ENCODE measurements around the gene TFAP2E. TPM values are rescaled to one million over a fixed set of nuclear protein-coding genes. Genes with fewer than 3 reads are reported as not detected.

The TFAP2E gene
- total and polyA plus RNA-seq, 2 donors from 2014 or later = 0.28 to 1.0 TPM

DNA sequence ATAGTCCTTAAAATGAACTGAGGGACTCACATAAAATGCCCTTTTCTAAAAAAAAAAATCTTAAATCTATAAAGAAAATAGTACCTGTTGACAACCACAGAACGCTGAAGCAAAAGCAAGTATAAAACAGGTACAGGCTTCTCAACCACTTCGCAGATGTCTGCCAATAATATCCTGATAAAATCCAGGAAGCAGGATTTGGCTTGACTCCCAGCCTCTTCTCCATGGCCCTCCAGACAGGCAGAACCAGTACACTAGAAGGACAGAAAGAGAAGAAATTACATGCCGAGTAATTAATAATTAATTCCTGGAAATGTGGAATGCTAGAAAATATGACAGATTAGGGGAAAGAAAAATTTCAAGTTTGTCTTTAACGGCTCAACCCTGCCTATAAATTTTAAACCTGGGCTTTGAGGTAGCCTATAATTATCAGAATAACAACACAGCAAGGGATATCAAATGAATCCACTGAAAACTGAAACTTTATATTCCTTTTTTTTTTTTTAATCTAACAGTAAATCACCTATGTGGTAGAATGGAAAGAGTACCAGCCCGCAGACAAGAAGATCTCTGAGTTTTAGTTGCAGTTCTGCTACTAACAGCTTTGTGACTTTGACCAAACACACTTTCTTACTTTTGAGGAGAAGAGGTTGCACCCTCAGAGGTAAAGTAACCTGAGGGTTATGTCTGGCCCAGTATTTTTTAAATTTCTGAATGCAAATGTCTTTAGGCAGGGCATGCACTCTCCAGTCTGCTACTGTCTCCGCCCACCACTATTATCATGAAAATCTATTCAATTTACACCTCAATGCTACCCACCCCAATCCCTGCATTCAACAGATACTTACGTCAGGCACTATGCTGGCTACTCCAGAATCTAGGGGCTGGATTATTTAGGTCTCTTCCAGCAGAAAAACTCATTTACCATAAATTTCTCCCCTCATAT is 18.6 kb upstream of the TFAP2E start:
- intact Hi-C loops (cut with DNase I) = no loop called here
- Histone ChIP-seq H3K9ac (ENCODE audit: low read length in 3 of 3) (no peak overlapping the region), H3K9me3 (ENCODE audit: control insufficient read depth in 2 of 3, insufficient read depth in 1 of 3, low read length in 3 of 3) (no peaks in the 10 kb centered on the region), H3K36me3 (ENCODE audit: control insufficient read depth in 2 of 3, insufficient read depth in 3 of 3, low read length in 3 of 3) (peaks cover 0 to 14% (median 3%) of the 10 kb centered on the region in 3 donors), H3K27me3 (ENCODE audit: control insufficient read depth, insufficient read depth, low read length) (no peaks in the 10 kb centered on the region), H3K4me3 (ENCODE audit: low read length in 3 of 3) (no peak overlapping the region), H3K27ac (ENCODE audit: low read depth in 2 of 2, low read length in 2 of 2) (no peak overlapping the region), H3K4me1 (ENCODE audit: control insufficient read depth in 2 of 3, insufficient read depth in 2 of 3, low read depth in 1 of 3, low read length in 3 of 3) (peaks cover 0 to 19% (median 13%) of the 10 kb centered on the region in 3 donors)
- FAIRE-seq (no peak), DNase-seq (no peak)
- TF ChIP-seq, protein P1, sequence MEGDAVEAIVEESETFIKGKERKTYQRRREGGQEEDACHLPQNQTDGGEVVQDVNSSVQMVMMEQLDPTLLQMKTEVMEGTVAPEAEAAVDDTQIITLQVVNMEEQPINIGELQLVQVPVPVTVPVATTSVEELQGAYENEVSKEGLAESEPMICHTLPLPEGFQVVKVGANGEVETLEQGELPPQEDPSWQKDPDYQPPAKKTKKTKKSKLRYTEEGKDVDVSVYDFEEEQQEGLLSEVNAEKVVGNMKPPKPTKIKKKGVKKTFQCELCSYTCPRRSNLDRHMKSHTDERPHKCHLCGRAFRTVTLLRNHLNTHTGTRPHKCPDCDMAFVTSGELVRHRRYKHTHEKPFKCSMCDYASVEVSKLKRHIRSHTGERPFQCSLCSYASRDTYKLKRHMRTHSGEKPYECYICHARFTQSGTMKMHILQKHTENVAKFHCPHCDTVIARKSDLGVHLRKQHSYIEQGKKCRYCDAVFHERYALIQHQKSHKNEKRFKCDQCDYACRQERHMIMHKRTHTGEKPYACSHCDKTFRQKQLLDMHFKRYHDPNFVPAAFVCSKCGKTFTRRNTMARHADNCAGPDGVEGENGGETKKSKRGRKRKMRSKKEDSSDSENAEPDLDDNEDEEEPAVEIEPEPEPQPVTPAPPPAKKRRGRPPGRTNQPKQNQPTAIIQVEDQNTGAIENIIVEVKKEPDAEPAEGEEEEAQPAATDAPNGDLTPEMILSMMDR (IDR thresholded peaks at IDR 0.05; ENCODE audit: borderline replicate concordance, extremely low read depth, insufficient read depth) = no peak

DNA sequence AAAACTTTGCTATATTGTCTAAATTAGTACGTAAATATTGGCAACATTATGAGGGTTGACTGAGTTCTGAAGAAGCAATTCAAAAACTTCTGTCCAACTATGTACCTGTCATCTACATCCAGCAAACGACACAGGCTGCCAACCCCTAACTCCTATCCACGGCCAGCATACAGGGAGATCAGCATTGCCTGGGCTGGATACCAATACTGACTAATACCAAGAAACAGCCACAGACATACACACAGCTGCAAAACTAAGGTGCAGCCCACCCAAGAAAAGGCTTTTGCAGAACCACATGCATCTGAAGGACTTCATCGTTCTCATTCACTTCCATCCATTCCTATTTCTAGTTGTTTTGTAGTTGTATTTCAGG is 17.9 kb upstream of the TFAP2E start:
- DNase-seq (no peak), FAIRE-seq (no peak)
- no peak overlapping the region for H3K4me3 ChIP-seq (ENCODE audit: low read length in 3 of 3)
- H3K36me3 ChIP-seq (ENCODE audit: control insufficient read depth in 2 of 3, insufficient read depth in 3 of 3, low read length in 3 of 3) = peaks cover 0 to 14% (median 3%) of the 10 kb centered on the region in 3 donors
- intact Hi-C loops (cut with DNase I) = no loop called here
- no peaks in the 10 kb centered on the region for H3K27me3 ChIP-seq (ENCODE audit: control insufficient read depth, insufficient read depth, low read length)
- no peaks in the 10 kb centered on the region for H3K9me3 ChIP-seq (ENCODE audit: control insufficient read depth in 2 of 3, insufficient read depth in 1 of 3, low read length in 3 of 3)
- H3K27ac ChIP-seq (ENCODE audit: low read depth in 2 of 2, low read length in 2 of 2) = no peak overlapping the region
- TF ChIP-seq, protein P1 (IDR thresholded peaks at IDR 0.05; ENCODE audit: borderline replicate concordance, extremely low read depth, insufficient read depth) = no peak
- no peak overlapping the region for H3K9ac ChIP-seq (ENCODE audit: low read length in 3 of 3)
- peaks cover 0 to 19% (median 13%) of the 10 kb centered on the region in 3 donors for H3K4me1 ChIP-seq (ENCODE audit: control insufficient read depth in 2 of 3, insufficient read depth in 2 of 3, low read depth in 1 of 3, low read length in 3 of 3)

DNA sequence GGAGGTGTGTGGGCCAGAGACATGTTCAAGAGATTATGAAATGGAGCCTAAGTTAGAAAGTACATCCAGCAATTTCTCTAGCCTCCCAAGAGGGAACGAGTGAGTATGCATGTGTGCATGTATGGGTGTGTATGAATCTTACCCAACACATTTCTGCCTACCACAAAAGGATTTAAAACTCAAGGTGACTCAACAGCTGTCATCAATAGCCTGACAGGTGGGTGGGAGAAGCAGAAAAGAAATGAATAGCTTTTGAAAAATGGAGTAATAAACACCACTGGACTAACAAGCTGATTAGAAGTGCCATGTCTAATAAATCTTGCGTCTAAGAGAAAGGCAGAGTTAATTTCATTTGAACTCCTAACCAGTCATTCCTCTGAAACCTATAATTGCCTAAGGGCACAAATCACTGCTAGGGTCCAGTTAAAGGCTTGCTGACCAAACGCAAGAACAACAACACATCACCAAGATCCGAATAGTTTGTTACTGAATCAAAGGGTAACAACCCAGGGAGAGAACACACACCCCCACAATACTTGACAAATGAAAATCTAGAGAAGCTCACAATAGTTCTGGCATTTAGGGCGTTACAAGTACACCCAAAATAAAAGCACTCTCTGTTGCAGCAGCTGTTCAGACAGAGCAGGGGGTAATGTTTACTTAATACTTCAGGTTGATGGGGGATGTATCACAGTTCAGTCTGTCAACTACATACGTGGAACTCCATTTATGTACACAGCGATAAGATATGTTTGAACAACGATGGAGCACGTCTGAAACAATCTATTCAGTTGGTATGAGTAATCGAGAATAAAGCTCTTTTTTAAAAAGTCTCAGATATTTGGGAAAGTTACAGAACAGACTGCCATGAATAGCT is 17.3 kb upstream of the TFAP2E start:
- FAIRE-seq (no peak), DNase-seq (no peak)
- no peak overlapping the region for H3K27ac ChIP-seq (ENCODE audit: low read depth in 2 of 2, low read length in 2 of 2)
- no peaks in the 10 kb centered on the region for H3K9me3 ChIP-seq (ENCODE audit: control insufficient read depth in 2 of 3, insufficient read depth in 1 of 3, low read length in 3 of 3)
- intact Hi-C loops (cut with DNase I) = no loop called here
- H3K9ac ChIP-seq (ENCODE audit: low read length in 3 of 3) = peak overlapping the region in 1 of 3 donors; percentile 84
- H3K4me1 ChIP-seq (ENCODE audit: control insufficient read depth in 2 of 3, insufficient read depth in 2 of 3, low read depth in 1 of 3, low read length in 3 of 3) = peaks cover 0 to 19% (median 13%) of the 10 kb centered on the region in 3 donors
- H3K36me3 ChIP-seq (ENCODE audit: control insufficient read depth in 2 of 3, insufficient read depth in 3 of 3, low read length in 3 of 3) = peaks cover 0 to 14% (median 3%) of the 10 kb centered on the region in 3 donors
- peak overlapping the region in 2 of 3 donors; percentile 64 to 92 for H3K4me3 ChIP-seq (ENCODE audit: low read length in 3 of 3)
- TF ChIP-seq, protein P1 (IDR thresholded peaks at IDR 0.05; ENCODE audit: borderline replicate concordance, extremely low read depth, insufficient read depth) = no peak
- H3K27me3 ChIP-seq (ENCODE audit: control insufficient read depth, insufficient read depth, low read length) = no peaks in the 10 kb centered on the region

Measured in kidney (tissue), 14 donors.